Erythroblast (primary cell): Measurements from ENCODE around the gene CTU1.
"Not testable (repeated sequence)": the region's sequence is repeated elsewhere in the genome, so short reads cannot be mapped to it uniquely, and the experiment has no call there.

ENCODE experiments used
- DNase-seq, 2 experiments: peaks; one replicate each; lab custom pipeline; 2025; lab: John Stamatoyannopoulos, UW
- GATA1 ChIP-seq: IDR thresholded peaks from 2 replicates; pipeline ENCODE4 v1.6.1; 2011; ENCODE audit warnings: low read depth, mild to moderate bottlenecking, control low read depth, low read length, moderate library complexity
- POLR2A ChIP-seq: IDR thresholded peaks from 2 replicates; pipeline ENCODE4 v1.6.1; 2011; ENCODE audit warnings: mild to moderate bottlenecking, low read length

The CTU1 gene

GRCh38 chr19:51108066-51108804 is at the start of gene CTU1:
Gene CTU1, minus strand, starts transcription at chr19:51108409. Its CDS starts 3,840 bp downstream, at chr19:51104569.
- TF ChIP-seq POLR2A (peak; percentile 85), GATA1 (no peak)
- DNase-seq: peak; percentile 99

GRCh38 chr19:51157265-51157664 is 49.1 kb upstream of the CTU1 start:
- DNase-seq: no peak
- no peak for TF ChIP-seq GATA1
- TF ChIP-seq POLR2A: no peak

- no peak for DNase-seq
- TF ChIP-seq POLR2A: no peak
- no peak for TF ChIP-seq GATA1
Measured at GRCh38 chr19:51156710-51157109, 48.5 kb upstream of the CTU1 start.

GRCh38 chr19:51150627-51151026 is 42.4 kb upstream of the CTU1 start:
- no peak for DNase-seq
- no peak for TF ChIP-seq POLR2A
- TF ChIP-seq GATA1: no peak

- no peak for TF ChIP-seq GATA1
- TF ChIP-seq POLR2A: no peak
- DNase-seq: no peak
Measured at GRCh38 chr19:51148580-51148979, 40.4 kb upstream of the CTU1 start.

- peak; percentile 21 to 55 for DNase-seq
- TF ChIP-seq POLR2A: no peak
- TF ChIP-seq GATA1: no peak
Measured at GRCh38 chr19:51147663-51148062, 39.5 kb upstream of the CTU1 start.

GRCh38 chr19:51146751-51147150 is 38.5 kb upstream of the CTU1 start:
- no peak for TF ChIP-seq POLR2A
- TF ChIP-seq GATA1: no peak

GRCh38 chr19:51145916-51146493 is 37.8 kb upstream of the CTU1 start:
- TF ChIP-seq POLR2A (no peak), GATA1 (no peak)
- DNase-seq: no peak

More at GRCh38 chr19:51146751-51147150, 38.5 kb upstream of the CTU1 start:
- DNase-seq: no peak

GRCh38 chr19:51144482-51145045 is 36.4 kb upstream of the CTU1 start:
- DNase-seq: no peak
- no peak for TF ChIP-seq POLR2A
- TF ChIP-seq GATA1: no peak

GRCh38 chr19:51143486-51143885 is 35.3 kb upstream of the CTU1 start:
- DNase-seq: no peak
- TF ChIP-seq GATA1: no peak
- TF ChIP-seq POLR2A: no peak

- DNase-seq: not testable (repeated sequence)
Measured at GRCh38 chr19:51142809-51143475, 34.7 kb upstream of the CTU1 start.

- TF ChIP-seq GATA1 (no peak), POLR2A (no peak)
- no peak for DNase-seq
Measured at GRCh38 chr19:51142119-51142518, 33.9 kb upstream of the CTU1 start, which contains the start of gene SIGLEC7. Gene SIGLEC7, plus strand, starts transcription at chr19:51142301. Its CDS starts 69 bp downstream, at chr19:51142370.

GRCh38 chr19:51141181-51141580 is 33.0 kb upstream of the CTU1 start:
- no peak for DNase-seq
- no peak for TF ChIP-seq GATA1
- TF ChIP-seq POLR2A: no peak

- no peak for TF ChIP-seq GATA1
- no peak for TF ChIP-seq POLR2A
- DNase-seq: no peak
Measured at GRCh38 chr19:51140441-51140840, 32.2 kb upstream of the CTU1 start.
